GOT3 (cell line): Measurements from ENCODE around the gene ELMO1.

Source experiments
- DNase-seq: peaks from one replicate; lab custom pipeline; 2025; ENCODE audit warnings: mixed read lengths; lab: John Stamatoyannopoulos, UW

The ELMO1 gene

DNA sequence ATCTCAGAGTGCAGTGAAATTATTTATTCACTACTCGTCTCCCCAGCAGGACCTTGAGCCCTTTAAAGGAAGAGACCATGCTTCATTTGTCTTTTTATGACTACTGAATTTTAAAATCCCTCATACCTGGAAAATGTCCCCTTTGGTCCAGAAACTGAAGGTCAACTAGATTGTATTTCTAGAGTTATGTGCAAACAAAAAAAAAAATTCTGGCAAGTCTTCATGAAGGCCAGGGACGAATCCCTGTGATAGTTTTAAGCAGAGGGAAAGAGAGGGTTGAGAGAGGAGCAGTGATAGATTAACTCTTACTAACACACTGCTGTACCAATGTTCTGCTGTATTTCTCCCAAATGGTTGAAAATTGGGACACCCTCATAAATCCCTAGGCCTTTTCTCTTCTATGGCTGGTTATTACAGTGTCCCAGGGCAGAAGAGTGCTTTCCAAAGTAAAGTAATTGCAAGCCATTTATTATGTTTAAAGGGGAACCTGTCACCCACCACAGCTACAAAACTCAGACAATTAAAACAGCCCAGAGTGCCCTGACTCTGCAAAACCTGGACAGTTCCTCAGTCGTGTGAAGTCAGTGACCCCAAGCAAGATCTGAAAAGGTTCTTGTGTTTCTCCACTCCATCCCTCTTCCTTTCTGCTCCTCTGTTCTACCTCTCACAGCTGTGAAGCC lies 541.6 kb downstream of the ELMO1 start:
- no peak for DNase-seq

DNA sequence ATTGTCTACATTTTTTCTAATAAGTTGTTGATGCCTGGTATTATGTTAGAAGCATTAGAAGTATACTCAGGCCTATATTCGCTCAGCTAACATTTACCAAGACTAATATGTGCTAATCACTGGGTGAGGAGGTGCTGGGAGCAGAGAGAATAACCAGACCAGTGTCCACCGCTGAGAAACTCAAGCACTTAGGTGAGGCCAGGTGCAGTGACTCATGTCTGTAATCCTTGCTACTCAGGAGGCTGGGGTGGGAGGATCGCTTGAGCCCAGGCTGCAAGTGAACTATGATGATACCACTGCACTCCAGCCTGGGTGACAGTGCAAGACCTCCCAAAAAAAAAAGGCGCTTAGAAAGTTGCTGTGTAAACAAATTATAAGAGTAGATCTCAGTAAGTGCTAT lies 542.2 kb downstream of the ELMO1 start:
- no peak for DNase-seq

DNA sequence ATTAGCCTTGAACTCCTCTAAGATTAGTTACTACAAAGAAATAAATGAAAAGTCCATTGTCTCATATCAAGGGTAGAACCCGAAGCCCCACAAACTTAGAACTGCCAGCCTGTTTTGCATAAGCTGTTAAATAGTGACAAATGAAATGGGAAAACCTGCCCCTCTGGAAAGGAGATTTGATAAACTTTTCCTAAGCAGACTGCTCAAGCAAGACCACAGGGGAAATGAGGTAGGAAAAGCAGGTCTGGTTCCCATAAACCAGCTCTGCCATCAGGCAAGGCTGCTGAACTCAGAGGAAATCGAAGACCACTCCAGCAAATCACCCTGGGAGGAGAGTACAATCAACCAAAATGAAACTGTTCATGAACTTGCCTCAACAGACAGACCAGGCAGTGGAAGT lies 542.8 kb downstream of the ELMO1 start:
- no peak for DNase-seq

DNA sequence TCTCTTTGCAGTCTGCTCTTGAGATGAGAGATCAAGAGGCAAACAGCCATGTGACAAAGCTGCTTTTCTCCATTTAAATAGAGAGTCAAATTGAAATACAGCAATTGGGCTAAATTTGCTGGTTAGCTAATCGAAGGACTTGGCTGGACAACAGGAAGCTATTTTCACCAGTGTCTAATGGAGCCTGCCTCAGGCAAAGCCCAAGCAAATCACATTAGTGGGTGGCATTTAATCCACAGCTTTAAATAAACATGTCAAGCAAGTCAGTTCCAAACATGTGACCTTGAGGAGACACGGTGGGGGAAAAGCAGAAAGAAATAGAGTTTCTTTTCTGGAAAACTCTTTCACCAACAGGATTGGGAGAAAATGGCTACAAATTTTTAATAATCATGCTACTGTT lies 543.9 kb downstream of the ELMO1 start:
- DNase-seq = no peak

DNA sequence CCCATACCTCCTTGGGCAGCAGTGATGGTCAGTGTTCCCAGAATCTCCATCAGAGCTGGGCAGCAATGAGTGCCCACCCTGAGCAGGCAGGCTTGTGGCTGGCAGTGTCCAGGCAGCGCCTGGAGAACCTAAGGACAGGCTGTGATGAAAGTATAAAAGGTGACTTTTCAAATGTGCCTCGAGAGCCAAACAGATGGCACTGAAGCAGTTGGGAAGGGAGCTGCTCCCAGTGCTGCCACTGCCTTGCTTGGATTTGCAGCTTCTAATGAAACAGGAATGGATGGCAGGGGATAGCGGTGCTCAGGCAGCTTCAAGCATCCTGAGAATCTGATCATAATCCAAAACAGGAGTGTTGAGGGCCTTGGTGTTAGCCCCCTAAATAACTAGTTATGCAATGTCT lies 544.6 kb downstream of the ELMO1 start:
- no peak for DNase-seq

DNA sequence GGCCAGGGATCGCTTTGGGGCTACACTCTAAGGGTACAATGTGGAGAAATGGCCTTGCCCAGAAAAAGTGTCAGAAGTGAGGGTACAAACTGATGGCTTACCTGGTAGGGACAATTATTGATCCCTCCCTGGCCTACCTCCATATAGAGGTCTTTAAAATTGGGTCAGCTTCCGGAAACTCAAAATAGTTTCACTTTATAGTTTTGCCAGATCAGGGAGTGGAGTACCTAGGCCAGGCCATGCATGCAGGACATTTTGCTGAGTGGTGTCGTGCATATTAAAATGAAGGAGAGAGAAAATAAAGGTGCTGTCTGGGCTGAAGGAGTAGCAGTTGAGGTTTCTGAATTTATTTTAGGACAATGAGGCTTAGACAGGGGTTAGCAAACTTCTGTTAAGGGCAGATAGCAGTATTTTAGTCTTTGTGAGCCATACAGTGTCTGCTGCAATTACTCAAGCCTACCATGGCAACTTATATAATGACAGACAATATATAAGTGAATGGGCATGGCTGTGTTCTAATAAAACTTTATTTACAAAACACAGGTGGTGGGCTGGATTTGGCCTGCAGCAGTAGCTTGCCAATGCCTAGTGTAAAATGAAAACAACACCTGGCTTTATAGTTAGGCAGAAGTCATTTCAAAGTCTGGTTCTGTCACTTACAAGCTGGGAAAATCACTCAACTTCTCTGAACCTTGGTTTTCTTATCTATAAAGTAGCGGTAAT lies 547.5 kb downstream of the ELMO1 start:
- DNase-seq = no peak

DNA sequence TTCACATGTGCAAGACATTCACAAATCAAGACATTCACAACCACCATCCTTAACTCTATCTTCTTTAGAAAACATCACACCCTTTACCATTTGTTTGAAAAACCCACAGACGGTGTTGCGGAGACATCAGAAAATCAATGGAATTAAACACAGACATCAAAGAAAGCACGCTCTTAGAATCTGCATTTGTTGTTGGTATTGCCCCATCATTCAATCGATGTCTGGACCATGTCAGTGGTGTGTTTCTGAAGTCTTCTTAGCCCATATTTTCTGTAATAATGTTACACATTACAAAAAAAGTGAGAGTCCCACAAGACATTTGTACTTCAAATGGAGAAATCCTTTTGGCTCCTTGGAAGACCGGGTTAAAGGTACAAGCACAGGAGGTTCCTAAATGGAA lies 550.5 kb downstream of the ELMO1 start:
- DNase-seq = no peak

DNA sequence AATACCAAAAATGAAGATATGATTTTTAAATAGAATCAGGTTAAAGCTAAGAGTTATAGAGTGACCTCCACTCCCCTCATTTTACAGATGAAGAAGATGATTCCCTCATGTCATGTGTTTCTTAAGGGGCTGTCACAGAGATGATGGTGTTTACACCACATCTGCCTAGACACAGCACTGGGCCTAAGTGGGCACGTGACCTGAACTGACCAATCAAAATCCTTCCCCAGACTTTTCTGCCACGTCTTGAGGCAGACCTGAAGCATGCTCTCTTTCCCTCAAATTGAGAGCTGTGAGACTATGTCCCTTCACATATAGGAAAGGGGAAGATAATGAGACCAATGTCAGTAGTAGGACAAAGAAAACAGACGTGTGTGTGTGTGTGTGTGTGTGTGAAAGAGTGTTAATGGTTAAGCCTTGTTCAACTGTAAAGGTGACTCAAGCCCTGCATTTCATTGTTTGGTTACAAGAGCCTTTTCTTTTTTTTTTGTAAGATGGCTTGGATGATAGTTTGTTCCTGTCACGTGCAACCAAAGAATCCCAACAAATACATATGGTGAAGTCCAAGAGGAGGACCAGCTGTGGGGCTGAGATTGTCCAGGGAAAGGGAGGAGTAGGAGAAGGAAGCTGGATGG lies 551.6 kb downstream of the ELMO1 start:
- no peak for DNase-seq

DNA sequence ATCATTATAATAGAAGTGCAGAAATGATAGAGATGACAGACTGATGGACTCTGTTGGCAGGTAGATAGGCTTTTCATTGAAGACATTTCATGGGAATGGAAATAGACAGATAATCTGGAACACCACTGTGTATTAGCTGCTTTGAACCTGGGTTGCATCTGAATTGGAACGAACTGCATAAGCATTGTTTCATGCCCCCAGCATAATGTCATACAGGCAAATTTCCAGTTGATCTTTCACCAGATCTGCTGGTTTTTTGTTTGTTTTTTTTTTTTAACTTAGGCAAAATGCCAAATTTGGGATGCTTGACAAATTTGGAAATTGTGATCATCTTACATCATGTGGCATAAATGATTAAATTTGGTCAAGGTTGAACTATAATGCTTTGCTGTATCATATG lies 552.2 kb downstream of the ELMO1 start:
- no peak for DNase-seq

DNA sequence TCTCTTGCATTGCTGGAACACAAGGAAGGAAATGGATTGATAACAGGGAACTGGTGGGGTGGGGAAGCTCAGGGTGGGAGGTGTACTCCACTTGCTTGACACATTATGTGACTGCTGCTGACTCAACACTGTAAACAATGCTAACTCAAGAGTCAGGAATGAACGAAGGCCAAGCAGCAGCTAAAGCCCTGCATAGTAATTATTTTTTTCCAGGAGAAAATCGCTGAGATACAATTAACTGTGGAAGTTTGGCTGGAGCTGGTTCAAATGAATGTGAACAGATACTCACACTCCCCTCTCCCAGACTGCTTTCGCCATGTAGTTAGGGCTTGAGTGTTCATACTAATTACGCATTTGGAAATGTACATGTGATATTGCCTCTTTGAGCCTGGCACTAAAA lies 553.5 kb downstream of the ELMO1 start:
- no peak for DNase-seq

DNA sequence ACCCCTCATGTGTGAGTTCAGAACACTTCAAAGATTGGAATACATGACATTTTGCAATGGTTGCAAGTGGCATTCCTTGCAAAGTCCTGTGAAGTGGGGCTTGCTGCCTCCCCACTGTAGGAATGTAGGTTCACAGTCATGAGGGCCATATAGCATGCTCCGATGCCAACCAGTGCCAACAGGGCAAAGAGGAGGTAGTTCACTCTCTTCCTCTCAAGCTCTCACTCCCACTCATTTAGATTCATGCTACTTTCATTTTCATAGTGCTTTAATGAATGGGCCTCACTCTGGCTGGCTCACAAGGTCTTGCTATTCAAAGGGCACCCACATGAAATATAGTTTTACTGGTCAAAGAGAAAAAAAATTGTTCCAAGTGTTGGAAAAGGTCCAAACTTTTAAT lies 554.5 kb downstream of the ELMO1 start:
- DNase-seq = no peak

DNA sequence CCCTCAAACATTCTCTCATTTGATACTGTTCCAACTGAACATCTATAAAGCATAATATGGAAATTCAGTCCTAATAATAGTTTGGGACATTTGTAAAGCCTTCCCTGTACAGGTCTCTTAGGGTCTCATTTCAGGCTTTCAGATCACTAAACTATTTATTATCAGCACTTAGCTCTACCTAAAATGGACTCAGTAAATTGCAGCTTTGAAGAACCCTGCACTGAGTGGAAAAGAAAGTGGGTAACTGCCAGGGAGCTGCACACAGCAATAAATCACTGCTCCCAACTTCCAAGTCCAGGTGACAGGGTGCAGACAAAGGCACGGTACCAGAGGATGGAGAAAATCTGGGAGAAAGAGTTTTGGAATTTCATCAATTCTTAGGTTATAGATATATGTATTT lies 559.5 kb downstream of the ELMO1 start:
- no peak for DNase-seq

DNA sequence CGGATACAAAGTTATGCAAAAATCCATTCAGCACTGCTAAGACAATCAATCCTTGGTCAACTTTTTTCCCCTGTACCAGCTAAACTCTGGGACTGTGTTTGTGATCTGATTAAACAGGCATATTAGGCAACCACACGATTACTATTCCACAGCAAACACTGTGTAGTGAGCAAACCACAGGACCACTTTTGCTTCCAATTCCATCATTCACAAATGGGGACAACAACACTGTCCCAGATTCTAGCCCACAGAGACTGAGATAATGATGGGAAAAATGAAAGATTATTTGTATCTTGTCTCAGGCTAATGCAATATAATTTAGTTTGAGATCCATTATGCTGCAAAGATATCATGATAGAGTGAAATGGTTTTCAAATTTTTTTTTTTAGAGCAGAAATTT lies 560.7 kb downstream of the ELMO1 start:
- no peak for DNase-seq

DNA sequence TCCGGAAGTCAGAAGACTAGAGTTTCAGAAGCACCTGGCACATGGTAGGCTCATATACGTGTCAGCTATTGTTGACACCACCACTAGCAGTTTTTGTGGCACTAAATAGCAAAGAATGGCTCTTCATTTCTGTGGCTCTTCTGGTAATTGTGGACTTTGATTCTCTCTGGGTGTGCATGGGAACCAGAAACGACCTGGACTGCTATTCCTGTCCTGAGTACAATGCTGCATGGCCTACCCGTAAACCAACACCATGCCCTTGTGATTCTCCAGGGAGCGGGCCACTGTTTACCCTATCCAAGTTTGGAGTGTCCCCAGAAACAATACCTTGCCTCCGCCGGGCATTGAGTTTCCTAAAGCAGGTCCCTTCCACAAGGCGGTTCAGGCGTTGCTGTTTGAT lies 561.4 kb downstream of the ELMO1 start:
- DNase-seq = no peak

DNA sequence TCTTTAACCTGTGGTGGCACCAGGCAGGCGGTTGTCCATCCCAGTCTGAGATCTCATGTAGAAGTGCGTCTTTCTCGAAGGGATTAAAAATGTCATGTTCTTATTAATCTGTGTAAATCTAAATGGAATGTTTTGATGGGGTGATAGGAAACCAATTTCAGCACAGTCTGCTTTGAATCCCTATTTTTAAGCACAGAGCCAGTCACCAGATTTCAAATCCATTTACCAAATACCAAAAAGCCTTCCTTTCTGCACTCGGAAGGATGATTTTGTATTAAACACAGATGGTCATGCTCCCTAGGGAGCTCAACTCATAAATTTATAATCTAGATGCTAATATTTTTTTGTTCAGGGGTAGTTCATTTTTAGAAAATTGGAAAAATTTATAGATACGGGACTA lies 563.8 kb downstream of the ELMO1 start:
- DNase-seq = no peak

DNA sequence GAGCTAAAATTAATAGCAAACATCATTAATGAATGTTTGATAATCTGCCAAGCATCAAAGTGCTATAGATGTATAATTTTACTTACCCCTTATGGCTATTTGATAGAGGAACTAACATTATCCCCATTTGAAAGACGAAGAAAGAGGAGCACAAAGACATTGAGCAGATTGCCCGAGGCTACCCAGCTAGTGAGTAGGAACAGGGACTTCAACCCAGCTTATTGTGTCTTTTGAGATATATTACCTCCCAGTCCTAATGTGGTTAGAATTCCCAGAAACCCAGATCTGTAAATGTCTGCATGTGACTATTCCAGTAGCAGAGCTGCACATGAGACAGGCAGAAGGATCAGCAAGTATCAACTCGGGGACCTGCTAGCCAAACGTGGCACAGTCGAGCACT lies 564.3 kb downstream of the ELMO1 start:
- no peak for DNase-seq

DNA sequence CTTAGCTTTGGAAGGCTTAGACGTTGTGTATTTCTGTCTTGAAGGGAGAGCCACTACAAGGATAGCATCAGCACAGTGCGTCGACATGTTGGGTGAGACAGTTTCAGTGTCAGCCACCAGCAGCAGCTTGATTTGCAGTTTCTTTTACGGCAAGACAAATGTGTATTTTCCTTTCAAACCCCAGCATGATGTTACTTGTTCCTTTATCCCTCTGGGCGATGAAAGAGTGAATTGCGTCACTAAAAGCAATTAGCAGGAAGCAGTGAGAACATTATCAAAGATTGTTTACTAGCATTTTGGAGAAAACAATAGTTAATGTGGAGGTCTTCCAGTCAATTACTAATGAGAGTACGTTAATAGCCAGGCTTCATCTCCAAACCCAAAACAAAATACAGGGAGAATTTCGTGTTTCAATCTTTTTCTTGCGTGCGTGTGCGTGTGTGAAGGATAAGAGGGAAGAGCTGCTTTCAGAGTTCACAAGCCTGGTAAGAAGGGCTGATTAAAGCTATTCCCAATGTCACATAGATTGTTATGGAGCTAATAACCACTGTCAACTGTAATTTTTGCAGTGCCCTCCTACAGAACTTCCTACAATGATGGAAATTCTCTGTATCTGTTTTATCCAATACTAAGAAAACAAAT lies 567.3 kb downstream of the ELMO1 start:
- no peak for DNase-seq

DNA sequence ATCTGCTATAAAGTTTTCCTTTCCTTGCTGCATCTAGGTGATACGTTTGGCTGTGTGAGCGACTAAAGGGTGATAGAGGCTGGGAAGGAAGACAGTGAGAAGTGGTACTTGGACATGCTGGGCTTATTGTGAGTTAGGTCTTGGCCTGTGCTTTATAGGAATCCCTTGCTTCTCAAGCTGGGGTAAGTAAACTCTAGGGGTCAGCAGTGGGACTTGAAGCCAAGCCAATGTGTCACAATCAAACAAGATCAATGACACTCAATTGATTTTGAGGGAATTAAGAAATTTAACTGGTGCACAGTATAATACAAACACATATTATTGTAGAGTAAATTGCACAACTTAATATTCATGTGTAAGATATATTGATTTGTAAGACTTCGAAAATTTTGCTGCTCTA lies 568.6 kb downstream of the ELMO1 start:
- no peak for DNase-seq

DNA sequence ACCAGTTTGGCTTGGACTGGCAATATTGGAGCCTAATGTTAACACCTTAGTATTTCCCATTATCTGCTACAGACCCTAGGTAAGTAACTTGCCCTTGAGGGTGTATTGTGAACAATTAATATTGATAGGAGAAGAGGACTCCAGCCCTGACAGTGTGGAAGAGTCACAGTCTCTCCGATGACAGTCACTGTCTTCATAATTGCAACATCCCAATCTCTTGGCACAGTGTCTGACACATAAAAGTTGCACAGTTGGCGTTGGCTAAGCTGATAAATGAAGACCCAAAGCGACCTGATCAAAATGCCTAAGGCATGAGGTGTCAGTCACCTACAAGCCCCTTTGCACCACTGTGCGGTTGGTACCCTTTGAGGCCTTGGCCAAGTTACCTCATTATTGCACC lies 569.6 kb downstream of the ELMO1 start:
- DNase-seq = no peak

DNA sequence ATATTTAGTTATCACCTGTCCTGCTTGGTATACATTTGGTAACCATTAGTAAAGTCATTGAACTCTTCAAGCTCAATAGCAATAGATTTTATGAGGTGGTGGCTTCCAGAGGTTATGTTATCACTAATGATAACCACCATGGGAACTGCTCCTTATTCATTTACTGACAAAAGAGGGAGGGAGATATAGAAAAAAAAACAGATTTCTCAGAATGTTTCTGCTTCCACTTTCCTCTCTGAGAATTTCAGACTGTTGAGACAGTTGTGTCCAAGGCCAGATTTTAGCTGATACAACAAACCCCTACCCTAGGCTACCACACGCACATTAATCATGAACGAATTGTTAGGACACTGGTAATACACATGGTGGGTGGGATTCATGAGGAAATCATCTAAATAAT lies 570.4 kb downstream of the ELMO1 start:
- DNase-seq = no peak

DNA sequence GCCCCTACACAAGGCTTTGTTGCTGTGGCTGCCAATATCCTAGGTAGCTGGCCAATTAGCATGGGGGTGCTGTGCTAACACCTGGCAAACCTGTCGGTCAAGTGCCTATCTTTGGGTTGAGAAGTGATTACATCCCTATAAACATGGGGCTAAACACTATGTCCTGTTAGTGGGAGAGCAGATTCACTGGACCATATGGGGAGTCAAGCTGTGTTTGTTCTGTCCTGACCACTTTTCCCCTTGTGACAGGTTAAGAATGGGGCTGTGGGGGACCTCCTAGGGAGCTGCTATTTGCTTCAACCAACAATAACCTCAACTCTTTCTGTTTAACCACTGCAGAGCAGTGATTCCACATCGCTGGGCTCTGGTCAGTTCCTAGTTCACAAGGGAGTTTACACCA lies 572.9 kb downstream of the ELMO1 start:
- DNase-seq = no peak

DNA sequence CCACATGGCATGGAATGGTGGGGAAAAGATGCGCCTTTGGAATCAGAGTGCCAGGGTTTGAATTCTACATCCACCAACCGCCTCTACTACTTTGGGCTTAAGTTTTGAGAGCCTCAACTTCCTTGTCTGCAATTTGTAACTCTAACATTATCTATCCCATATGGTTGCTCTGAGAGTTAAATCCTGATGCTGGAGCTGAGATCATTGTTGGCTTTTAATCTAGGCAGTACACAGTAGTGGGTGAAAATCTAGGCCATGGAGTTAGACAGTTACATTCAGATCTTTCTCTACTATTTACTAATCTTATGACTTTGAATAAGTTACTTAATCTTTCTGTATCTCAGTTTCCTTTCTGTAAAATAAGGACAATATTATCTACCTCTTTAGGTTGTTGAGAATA lies 574.6 kb downstream of the ELMO1 start:
- DNase-seq = no peak

DNA sequence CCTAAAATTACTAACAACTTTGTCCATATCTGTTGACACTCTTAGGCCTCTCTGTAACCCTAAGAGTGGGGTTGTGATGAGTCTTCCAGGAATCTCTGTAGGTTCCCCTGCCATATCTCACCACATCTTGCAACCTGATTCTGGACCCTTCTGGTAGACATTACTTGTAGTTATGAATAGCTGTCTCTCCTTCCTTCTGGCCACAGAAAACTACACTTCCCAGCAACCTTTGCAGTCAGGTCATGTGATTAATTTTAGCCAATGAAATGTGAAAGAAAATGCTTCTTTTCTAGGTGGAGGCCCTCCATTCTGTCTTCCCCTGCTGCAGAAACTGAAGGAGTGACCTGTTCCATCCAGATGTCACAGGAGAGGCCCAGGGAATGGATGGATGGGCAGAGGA lies 576.8 kb downstream of the ELMO1 start:
- DNase-seq = no peak
